ENCODE data around the gene PAFAH1B2.
A peak's percentile ranks its signal among the peaks of the same experiment; 100 is the strongest.

The PAFAH1B2 gene

DNA sequence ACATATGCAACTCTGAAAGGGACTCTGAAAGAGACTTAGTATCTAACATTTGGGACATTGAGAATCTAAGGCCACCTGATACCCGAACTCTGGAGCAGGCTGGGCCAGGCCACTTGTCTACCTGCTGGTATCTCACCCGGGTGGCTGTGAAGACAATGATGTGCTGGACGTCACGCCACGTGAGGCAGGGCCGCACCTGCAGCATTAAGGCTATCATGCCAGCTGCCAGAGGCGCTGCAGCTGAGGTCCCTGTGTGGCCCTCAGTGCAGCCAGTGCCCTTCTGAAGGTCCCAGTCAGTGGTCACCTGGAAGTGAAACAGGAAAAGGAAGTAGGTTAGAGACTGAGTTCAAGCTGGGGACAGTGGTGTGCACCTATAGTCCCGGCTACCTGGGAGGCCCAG is 75.4 kb downstream of the PAFAH1B2 start:
- no peak for DNase-seq

DNA sequence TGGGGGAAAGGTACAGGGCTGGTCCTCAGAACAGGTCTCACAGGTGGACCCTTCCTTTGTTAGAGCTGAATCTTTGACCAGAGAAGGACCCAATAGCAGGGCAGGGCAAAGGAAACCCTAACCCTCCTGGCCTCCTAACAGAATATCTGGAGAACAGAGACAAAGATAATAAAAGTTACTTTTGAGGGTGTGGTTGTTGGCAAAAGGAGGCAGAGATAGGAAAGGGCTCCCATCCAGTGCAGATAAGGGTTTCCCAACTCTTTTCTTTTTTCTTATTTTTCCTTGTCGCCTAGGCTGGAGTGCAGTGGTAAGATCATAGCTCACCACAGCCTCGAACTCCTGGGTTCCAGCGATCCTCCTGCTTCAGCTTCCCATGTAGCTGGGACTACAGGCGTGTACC is 75.9 kb downstream of the PAFAH1B2 start:
- no peak for DNase-seq

DNA sequence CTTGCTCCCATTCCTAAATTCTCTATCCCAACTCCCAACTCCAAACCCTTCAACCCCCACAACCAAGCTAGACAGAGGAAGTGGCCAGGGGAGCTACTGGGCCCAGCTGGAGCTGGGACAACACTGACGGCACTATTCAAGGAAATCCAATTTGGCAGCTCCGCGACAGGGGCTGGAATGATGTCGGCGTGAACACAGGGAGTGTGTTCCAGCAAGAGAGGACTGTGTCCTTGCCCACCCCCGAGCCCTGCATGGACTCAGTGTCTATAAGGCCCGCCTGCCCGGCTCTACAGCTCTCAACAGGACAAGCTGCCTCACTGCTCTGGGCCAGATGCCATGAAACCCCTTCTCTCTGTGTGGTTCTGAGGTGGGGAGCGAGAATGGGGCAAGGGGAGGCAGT is 76.5 kb downstream of the PAFAH1B2 start:
- peak in 42 of 56 donors; percentile 26 to 83 (median 60) for DNase-seq

DNA sequence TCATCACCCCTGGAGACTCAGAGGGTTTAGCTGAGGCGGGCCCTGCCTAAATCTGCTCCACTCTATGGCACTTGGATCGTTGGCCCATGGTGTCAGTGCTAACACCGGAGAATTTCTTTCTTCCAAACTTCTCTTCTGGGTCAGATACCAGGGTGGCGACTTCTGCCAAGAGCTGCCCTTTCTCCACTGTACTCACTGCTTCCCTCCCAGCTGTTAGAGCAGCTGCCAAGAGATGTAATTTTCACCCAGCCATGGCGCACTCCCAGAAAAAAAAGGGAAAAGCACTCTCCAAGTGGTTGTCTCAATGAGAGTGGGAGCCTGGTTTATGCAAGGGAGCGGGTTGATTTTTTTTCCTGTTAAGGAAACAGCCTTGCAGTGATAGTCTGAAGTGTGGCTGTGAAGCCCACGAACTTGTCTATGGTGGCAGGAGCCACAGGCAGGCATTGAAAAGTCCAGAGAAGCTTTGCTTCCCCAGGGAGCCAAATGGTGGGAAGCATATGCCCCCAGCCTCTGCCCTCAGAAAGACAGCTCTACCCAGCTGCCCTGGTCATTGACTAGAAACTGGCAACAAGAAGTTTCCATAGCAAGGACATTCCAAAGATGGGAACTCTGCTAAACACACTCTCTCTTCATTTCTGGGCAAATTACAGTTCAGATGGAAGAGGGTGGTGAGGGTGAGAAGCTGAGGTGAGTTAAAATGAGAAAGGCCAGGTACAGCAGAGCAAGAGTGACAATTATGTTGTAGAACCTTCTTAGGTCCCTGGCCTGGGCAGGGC is 77.1 kb downstream of the PAFAH1B2 start:
- DNase-seq: peak in 7 of 56 donors; percentile 28 to 61 (median 41)

- DNase-seq: peak in 1 of 56 donors; percentile 23
Measured at GRCh38 chr11:117221775-117222517, 77.9 kb downstream of the PAFAH1B2 start.

DNA sequence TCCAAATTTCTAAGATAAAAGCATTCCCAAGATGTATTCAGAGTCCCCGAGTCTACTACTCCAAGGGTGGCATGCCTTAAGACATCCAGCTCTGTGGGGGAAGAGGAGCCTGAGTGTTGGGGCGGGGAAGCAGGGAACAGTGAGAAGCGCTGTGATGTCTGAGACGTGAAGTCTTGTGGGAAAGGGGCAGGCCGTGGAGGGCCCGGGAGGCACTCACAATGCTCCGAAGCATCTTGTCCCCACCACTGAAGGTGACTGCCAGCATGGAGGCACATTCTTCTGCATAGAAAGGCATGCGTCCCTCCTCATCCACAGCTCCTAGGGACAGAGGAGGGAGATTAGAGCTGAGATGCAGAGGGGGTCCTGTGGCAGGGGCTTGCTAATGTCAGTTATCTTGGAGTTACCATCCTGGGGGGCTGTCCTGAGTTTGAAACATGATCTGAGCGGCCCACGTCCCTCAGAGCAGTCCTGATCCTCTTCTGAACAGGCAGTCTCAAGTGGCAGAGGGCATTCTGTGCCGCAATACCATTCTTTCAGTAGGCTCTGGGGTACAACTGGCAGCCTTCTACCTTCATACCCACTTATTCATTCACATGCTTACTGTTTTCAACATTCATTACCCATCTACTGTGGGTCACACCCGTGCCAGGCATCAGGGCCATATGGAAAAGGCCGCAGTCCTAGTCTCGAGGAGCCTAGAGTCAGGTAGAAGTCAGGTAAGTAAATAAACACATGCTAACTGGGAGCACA is 79.1 kb downstream of the PAFAH1B2 start:
- no peak for DNase-seq

DNA sequence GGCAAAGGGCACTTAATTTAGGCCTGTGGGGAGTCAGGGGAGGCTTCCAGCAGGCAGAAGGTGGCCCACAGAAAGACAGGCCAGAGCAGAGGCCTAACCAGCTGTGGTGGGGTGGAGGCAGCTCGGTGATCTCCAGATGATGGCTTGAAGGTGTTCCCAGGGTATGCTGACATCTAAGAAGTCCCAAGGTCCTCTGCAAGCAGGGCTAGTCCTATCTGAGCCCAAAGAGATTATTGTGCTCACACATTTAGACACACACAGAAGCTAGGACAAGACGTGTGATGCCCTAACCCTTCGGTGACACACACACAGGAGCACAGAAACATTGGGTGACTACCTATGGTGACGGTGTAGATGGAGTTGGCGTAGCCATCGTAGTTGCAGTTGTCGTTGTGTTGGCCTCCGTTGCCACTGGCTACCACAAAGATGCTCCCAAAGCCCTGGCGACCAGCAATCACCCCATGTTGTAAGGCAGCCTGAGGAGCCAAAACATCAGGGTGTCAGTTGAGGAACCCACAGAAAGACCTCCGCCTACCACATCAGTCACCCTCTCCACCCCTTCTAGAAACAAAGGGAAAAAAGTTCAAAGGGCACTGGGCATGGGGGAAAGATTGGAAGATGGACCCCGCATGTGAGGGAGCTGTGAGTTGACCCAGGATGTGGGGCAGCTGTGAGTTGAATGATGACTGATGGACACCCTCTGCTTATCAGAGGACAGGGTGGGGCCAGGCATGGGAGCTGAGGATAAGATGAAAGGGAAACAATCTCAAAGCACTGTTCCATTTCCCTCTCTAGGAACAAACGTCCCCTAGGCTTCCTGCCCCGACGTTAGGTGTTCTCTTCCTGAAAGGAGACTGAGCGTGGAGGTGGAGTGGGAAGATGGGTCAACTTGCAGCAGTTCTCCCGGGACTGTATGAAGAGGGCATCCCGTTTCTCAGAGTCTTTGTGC is 79.9 kb downstream of the PAFAH1B2 start:
- DNase-seq: no peak

DNA sequence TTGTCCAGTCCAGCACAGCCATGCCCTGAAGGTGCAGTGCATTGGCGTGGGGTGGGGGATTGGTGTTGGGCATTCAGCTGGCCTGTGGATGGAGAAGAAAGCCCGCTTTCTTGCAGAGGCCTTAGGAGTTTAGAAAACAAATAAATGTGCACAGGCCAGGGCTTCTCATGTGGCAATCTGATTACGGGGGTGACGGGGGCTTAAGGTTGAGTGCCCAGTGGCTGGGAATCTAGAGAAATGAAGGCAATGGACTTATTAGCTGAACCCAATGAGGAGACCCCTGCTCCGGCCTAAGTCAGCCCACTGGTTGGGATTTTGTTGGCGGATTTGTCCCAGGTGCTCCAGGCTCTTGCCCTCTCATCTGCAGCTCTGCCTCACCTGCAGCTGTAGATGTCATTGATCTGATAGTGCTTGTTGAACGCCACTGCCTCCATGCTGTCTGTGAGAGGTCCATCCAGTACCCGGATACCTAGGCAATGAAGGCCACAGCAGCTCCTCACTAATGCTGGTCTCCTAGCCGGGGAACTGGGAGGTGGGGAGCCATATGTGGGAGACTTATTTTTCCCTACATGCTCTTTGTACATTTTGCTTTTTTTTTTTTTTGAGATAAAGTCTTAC is 81.6 kb downstream of the PAFAH1B2 start:
- DNase-seq: no peak
